Esophagus muscularis mucosa (tissue), 3 donors: ENCODE measurements around the gene FLT4.

Experiments
- CTCF ChIP-seq, 3 experiments: fragments of 200-600 bp in 2 of 3; fragments of 450-650 bp in 1 of 3; sonication (generic) in 2 of 3; IDR thresholded peaks; one replicate each; pipeline ENCODE4 v1.5.1; 2017 to 2019; ENCODE audit warnings: antibody characterized with exemption in 3 of 3, mild to moderate bottlenecking in 2 of 3, moderate library complexity in 1 of 3
- POLR2AphosphoS5 ChIP-seq, 2 donors: sonication (generic); formaldehyde crosslinking; IDR thresholded peaks; one replicate each; pipeline ENCODE4 v1.6.1; 2017; ENCODE audit warnings: antibody characterized with exemption in 2 of 2

- TF ChIP-seq POLR2AphosphoS5 (IDR thresholded peaks at IDR 0.05), result no peak
- no peak for TF ChIP-seq CTCF (IDR thresholded peaks at IDR 0.05)
These were observed 24.8 kb downstream of the FLT4 start for GRCh38 chr5:180624587-180624986.
